HG03196 (cell line): ENCODE measurements around the gene HTR6.

Experiments
- ATAC-seq: cut with Tn5 transposase; IDR thresholded peaks from one replicate; pipeline ENCODE4 v1.9.1; 2021; ENCODE audit not compliant: unreplicated experiment

HTR6 gene

GRCh38 chr1:19656134-19656779 is 8.4 kb upstream of the HTR6 start:
- ATAC-seq: no peak

GRCh38 chr1:19656780-19657466 is 7.8 kb upstream of the HTR6 start:
- ATAC-seq: no peak

GRCh38 chr1:19657511-19657910 is 7.2 kb upstream of the HTR6 start:
- ATAC-seq: no peak

GRCh38 chr1:19658186-19658585 is 6.5 kb upstream of the HTR6 start:
- no peak for ATAC-seq

GRCh38 chr1:19661721-19662228 is 2.9 kb upstream of the HTR6 start:
- ATAC-seq: no peak

GRCh38 chr1:19662313-19662712 is 2.4 kb upstream of the HTR6 start:
- ATAC-seq: no peak

GRCh38 chr1:19665186-19665495 is 466 bp downstream of the HTR6 start:
- no peak for ATAC-seq

- no peak for ATAC-seq
Observed at GRCh38 chr1:19665496-19666465, 1.1 kb downstream of the HTR6 start.

- ATAC-seq: no peak
Observed at GRCh38 chr1:19668888-19669287, 4.2 kb downstream of the HTR6 start.

- no peak for ATAC-seq
Observed at GRCh38 chr1:19670787-19671186, 6.1 kb downstream of the HTR6 start.

- no peak for ATAC-seq
Observed at GRCh38 chr1:19672237-19672636, 7.6 kb downstream of the HTR6 start.

GRCh38 chr1:19675797-19676196 is 11.1 kb downstream of the HTR6 start:
- ATAC-seq: no peak

GRCh38 chr1:19676438-19676922 is 11.8 kb downstream of the HTR6 start:
- no peak for ATAC-seq

GRCh38 chr1:19678493-19678892 is 13.8 kb downstream of the HTR6 start:
- ATAC-seq: no peak

GRCh38 chr1:19678931-19679453 is 14.3 kb downstream of the HTR6 start:
- ATAC-seq: no peak

GRCh38 chr1:19679691-19680090 is 15.0 kb downstream of the HTR6 start:
- ATAC-seq: no peak

GRCh38 chr1:19680644-19681043 is 16.0 kb downstream of the HTR6 start:
- no peak for ATAC-seq

- no peak for ATAC-seq
Observed at GRCh38 chr1:19682257-19682656, 17.6 kb downstream of the HTR6 start.

- ATAC-seq: no peak
Observed at GRCh38 chr1:19682901-19683300, 18.2 kb downstream of the HTR6 start.

GRCh38 chr1:19683351-19683750 is 18.7 kb downstream of the HTR6 start:
- ATAC-seq: no peak

- ATAC-seq: no peak
Observed at GRCh38 chr1:19684677-19685076, 20.0 kb downstream of the HTR6 start.
